NCI-H526 treated with DMSO at 0.1 percent for 48 hours (cell line): ENCODE results near the gene MKNK2.
A peak's percentile ranks its signal among the peaks of the same experiment; 100 is the strongest.

ENCODE experiments used
- DNase-seq: peaks from one replicate; lab custom pipeline; 2025; lab: John Stamatoyannopoulos, UW

MKNK2 gene

GRCh38 chr19:2057484-2058469, 6.7 kb upstream of the MKNK2 start:
- no peak for DNase-seq

GRCh38 chr19:2056837-2057192, 5.8 kb upstream of the MKNK2 start:
- no peak for DNase-seq

GRCh38 chr19:2055931-2056836, 5.1 kb upstream of the MKNK2 start:
- no peak for DNase-seq

DNA sequence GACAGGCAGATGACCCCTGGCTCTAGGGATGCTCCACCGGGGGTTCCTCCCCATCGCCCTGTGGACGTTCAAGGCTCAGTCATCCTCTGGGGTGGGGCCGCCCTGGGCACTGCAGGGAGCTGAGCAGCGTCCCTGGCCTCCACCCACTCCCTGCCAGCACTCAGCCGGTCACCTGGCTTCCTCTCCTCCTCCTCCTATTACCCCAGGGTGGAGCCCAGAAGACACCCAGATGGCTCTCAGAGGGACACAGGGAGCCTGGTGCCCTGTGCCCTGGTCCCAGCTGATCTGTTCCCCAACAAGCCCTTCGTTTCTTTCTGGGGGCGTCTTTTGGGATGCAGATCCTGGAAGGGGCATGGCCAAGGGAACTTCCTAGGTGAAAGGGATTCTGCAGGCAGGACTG, 3.7 kb upstream of the MKNK2 start:
- no peak for DNase-seq

- DNase-seq = no peak
Measured at GRCh38 chr19:2053601-2054389, 2.8 kb upstream of the MKNK2 start.

DNA sequence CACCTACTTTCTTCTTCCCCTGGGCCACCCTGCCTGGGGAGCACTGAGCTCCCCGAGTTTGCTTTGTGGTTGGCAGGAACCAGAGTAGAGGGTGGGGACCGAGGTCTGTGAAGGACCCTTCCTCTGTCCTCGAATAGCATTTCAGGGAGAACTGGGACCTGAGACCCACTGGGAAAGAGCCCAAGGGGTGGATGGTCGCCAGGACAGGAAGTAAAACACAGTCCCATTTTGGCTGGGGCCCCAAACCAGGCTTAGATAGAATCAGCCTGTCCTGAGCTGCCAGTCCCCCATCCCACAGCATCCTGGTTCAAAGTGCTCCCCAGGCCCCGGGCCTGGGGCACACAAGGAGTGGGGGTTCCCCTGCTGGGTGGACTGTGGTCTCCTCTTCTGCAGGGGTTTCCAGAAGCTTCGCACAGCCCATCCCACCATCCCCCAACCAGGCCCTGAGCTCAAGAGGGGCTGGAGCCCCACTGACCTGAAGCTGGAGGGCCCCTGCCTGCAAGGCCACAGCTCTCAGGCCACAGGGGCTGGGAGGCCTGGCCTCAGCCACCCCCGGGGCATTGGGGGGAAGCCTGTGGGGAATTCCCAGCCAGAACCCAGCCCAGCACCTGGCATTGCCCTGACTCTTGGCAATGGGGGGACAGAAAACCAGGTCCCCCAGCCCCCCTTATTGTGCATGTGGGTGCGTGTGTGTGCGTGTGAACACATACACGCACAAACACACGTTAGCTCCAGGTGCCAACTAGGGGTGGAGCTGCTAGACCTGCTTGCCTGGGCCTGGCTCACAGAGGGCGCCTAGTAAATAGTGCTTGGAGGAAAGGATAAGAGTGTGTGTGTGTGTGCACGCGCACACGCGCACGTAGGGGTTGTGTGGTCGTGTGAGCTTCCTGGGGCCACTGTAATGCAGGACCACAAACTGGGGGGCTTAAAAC, 995 bp upstream of the MKNK2 start:
- no peak for DNase-seq

DNA sequence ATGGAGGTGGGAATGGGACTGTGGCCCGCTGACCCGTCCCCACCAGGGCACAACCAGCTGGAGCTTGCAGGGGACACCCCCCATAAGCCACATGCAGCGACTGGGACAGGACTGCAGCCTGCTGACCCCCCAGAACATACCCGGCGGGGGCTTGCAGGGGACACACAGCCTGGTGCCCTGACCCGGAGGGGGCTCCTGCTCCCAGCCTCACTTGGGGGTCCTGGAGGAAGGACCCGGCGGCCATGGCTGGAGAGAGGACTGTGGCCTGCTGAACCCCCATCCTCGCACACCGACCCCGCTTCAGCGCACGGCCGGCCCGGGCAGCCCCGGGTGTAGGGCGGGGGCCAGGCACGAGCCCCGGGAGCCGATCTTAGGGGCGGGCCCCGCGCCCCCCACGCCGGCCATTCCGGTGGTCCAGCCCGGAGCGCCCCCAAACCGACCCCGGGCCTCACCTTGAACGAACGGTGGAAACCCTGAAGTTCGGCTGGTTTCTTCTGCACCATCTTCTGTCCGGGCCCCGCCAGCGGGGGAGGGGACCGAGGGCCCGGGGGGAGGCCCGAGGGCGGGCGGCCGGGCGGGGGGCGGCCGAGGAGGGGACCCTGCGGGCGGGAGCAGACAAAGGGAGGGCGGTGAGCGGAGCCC, 574 bp downstream of the MKNK2 start:
- DNase-seq = no peak

GRCh38 chr19:2049741-2050348, 1.2 kb downstream of the MKNK2 start:
- peak; percentile 5 for DNase-seq

DNA sequence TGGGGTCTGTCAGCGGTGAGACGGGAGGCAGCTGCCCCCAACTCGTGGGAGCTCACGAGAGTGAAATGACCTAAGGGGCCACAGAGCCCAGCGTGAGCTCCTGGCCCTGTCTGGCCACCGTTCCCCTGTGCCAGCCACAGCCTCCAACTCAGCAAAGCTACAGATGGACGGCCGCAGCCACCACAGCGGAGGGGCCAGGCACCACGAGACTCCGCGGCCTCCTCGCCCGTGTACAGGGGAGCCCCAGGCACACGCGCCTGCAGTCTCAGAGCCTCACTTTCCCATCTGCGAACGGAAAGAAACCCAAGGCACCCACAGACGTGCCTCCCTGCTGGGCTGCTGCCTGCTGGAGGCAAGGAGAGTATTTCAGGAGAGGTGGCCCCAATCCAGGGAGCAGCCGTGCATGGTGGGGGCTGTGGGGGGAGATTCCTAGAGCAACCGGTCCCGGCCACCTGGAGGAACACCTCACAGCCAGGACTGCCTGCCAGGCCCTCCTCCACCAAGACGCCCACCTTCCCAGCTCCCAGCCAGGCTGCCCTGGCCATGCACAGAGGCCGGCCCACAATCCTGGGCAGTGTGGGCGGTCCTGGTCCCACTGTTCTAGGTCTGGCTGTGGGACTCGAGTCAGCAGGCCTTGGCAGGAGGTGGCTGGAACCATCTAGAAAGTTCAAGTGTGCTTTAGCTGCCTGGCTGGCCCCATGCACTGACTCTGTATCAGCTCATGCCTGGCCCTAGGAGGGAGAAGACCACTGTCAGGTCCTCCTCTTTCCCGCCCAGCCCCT, 1.9 kb downstream of the MKNK2 start:
- DNase-seq = no peak

DNA sequence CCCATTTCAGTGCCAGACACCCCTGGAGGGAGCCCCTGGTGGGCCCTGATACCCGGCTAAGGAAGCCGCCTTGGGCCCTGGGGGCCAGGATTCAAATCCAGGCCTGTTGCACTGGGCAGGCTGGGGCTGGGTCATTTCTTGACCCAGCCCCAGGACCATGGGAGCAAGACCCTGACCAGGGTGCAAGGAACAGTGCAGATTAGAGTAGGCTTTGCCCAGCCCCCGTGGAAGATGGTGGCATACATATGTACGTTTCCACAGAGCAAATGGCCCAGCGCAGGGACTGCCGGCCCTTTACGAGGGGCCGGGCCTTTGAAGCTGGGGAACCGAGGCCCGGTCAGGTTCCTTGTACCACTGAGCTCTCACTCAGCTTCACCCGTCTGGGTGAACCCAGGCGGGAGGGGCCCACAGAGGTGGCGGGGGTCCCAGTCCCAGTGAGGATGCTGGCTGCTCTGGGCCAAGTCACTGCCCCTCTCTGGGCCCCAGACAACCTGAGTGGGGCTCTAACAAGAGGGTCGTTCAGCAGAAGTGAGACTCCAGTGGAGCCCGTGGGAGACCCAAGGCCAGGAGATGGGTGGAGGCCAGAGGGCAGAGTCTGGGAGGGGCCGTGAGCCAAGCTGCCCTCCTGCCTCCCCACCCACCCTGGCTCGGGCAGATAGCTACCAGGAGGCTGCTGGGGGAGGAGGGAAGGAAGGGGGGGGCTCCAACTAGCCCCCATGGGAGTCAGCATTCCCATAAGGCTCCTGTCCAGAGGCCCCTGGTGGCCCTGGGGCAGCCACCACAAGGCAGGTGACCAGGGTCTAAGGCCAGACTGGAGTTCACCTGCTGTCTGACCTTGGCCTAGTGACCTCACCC, 2.7 kb downstream of the MKNK2 start:
- no peak for DNase-seq

DNA sequence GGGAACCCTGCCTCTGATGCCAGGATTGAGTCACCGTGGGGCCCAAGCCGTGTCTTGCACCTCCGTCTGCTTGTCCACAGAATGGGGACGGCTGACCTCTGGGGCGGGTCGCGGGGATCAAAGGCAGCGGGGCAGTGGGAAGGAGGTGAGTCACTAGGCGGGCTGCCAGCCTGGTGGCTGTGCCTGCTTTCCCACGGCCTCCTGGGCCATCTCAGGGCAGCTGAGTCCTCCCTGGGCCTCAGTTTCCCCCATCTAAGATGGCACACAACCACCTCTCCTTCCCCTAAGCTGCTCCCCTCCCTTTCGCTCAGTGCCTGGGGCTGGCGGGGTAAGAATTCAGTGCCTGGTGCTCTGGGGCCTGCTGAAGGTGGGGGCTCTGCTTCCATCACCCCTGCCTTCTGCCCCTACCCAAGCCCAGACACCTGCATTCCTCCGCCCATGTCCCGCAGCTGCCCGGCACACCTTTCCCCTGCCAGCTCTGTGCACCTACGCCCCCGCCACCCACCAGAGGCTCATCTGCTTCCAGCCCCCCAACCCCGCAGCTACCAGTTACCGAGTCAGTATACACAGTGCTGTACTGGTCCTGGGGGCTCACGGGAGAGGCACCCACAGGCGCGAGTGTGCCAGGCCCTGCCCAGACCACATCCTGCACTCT, 3.5 kb downstream of the MKNK2 start:
- DNase-seq = no peak

DNA sequence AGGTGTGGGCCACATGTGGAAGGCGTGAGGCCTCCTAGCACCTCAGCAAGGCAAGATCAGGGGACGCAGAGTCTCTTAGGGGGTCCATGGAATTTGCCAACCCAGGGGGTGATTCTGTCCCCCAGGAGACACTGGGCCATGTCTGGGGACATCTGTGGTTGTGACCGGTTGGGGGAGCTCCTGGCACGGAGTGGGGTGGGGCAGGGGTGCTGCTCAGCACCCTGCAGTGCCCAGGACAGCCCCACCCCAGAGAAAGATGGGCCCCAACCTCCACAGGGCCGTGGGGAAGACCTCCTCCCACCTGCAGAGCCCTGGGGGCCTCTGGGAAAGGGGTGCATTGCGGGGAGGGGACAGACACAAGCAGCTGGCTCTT, 4.0 kb downstream of the MKNK2 start:
- no peak for DNase-seq

GRCh38 chr19:2046046-2046907, 4.8 kb downstream of the MKNK2 start:
- DNase-seq = no peak

DNA sequence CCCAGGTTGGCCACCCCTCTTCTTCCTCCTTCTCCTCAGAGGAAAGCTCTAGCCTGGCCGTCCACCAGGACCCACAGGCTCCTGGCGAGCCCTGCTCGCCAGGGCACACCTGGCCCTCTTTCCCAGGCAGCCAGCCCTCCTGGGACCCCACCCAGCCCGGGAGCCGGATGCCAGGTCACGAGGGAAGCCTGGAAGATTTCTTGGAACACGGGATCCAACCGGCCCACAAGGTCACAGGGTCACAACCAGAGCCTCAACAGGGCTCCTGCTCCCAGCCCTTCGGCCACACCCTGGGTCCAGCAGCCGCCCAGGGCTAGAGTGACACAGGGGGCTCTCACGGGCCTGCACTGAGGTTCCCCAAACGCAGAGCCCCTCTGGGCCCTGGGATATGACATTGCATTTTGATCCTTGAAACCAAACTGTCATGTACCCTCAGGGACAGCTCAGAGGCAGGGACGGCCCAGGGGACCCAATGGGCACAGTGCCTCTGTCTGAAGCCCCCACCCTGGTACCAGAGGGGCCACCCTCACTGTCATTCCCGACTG, 5.5 kb downstream of the MKNK2 start:
- DNase-seq = no peak

DNA sequence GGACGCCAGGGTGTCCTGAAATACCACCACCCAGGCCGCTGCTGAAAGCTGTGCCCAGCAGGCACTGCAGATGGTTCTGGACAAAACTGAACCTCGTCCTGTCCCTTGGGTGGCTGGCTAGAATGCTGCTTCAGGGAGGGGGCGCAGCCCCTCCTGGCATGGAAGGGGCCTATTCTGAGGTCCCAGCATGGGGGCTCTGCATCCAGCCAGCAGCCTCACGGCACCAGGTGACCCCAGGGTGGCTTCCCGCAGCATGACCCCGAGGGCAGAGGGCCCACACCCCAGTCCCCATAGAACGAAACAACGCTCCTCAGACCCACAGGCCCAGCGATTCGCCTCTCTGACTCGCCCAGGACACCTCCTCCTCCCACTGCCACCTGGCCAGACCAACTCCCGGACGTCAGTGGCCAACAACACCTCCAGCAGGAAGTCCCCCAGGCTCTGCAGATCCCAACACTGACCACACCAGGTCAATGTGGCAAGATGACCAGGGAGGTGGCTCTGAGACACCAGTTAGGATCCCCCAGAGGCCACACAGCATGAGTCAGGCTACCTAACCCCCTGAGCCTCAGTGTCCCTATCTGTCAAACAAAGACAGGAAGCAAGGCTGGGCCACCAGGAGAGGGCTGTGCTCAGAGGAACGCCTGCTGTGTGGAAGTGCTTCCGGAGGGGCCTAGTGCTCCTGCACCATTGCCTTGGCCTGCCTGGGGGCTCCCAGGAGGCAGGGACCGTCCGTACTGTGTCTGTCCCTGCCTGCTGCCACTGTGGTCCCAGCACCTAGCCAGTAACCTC, 6.1 kb downstream of the MKNK2 start:
- DNase-seq = no peak
